DMS79 treated with DMSO at 0.1 percent for 48 hours (cell line): Measurements from ENCODE around the gene TCEANC.
A peak's percentile ranks its signal among the peaks of the same experiment; 100 is the strongest.
"Not testable (repeated sequence)": the region's sequence is repeated elsewhere in the genome, so short reads cannot be mapped to it uniquely, and the experiment has no call there.

ENCODE experiments used
- DNase-seq: peaks from one replicate; lab custom pipeline; 2025; lab: John Stamatoyannopoulos, UW

TCEANC gene, protein sequence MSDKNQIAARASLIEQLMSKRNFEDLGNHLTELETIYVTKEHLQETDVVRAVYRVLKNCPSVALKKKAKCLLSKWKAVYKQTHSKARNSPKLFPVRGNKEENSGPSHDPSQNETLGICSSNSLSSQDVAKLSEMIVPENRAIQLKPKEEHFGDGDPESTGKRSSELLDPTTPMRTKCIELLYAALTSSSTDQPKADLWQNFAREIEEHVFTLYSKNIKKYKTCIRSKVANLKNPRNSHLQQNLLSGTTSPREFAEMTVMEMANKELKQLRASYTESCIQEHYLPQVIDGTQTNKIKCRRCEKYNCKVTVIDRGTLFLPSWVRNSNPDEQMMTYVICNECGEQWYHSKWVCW

DNA sequence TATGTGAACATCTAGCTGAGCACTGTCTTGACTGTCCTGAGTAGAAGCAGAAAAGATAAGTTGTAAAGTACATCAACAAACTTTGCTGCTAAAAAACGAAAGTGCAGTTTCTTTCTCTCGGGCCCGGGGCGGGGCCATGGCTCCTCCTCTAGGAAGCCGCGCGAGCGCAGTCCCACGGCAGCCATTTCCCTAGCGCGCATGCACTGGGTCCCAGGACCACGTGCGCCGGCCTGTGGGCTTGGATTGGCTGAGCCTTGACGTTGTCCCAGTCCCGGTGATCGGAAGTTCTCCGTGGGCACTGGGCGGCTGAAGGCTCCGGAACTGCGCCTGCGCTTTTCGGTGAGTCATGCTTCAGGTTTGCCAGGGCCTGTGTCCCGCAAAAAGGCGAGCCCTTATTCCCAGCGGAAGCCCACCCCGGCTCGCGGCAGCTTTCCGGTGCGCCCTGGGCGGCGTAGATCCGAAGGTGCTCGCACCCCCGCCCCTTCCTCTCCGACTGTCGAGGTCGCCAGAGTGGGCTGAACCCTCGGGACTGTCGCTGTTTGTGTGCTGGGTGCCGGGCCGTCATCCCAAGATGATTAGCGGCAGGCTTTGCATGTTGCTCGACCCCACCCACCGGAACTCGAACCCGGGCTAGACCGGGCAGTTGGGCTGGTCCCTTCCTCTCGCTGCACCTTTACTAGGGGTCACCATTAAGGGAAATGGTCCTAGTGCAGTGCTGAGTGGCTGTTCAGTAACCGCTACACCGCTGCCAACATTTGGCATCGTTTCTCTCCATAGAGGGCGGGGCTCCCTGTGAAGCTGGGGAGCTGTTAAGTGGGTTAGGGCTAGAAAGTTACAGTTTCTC, at the start of gene TCEANC:
TCEANC (plus strand) TSS at position 292 of the 844 bp plus-strand sequence. CDS start 9,368 bp downstream, outside the sequence.
- DNase-seq, result peak; percentile 45

DNA sequence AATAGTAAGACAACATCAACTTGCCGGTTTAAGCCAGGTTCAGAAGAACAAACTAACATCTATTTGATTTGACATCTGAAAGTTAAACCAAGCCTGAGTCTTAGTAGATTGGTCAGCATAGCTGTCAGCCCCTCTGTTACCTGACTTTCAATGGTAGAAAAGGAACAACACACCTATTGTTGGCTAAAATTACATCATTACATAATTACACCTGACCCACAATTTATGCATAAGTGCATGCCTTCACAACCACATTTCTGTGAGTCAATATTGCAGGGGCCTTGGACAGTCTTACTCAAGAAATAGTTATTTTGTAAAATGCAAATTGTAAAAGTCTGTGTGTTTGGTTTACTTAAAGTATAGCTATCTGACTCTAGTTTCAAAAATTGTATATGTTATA, 47.3 kb upstream of the TCEANC start:
- no peak for DNase-seq

DNA sequence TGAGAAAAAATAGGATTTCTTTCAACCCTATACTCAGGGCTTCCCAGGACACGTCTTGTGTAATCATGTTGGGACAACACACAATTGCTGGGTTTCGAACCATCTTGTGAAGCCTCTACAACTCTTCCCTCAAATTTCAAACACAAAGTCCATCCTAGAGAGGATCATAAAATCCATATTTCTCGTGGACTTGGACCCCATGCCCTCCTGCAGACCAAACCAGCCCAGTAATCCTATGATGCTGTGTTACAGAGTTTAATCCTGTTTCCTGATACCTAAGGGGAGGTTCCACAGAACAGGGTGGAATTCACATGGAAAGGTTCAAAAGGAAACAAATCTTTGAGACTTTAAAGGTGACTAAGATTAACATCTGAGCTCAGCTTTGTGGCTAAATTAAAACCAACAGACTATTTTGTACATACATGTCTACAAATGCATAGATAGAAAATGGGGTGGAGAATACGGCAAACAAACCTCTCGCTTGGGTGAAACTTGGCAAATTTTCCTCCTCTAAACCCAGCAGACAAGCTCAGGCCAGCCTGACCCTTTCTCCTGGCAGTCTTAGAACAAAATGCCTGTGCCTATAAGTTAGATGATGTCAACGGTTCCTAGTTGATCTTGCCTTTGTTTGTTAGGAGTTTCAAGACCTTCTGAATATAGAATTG, 45.5 kb upstream of the TCEANC start:
- no peak for DNase-seq

DNA sequence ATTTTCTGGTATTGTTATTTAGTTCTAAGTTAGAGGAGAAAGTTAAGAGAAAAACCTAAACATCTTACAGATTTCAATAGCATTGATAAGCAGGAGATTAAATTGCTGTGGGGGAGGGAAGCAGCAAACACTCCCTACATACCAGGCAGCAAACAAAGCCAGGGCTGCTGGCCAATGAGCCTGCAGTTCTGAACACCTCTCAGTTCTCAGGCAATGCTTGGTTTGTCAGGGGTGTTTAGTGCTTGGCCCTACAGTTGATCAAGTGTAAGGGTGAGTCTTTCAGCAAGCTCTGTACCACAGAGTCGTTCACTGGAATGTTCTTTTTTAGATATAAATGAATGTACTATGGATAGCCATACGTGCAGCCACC, 45.0 kb upstream of the TCEANC start:
- DNase-seq, result peak; percentile 3

DNA sequence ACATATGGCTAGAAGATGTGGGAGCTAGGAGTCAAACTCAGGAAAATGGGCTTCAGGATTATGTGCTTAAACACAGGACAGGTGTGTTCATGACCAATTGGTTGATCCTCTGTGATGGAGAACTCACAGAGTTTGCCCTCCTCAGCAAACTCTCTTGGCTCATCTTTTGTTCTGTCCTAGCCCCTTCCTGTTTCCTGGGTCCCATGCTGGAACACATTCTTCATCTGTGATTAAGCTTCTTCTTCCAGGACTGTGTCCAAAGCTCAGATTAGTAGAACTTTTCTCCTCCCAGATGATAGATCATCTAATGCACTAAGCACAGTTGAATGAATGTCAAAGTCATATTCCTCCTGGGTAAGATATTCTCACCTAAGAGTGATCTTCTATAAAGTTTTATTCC, 38.8 kb upstream of the TCEANC start:
- DNase-seq, result no peak

DNA sequence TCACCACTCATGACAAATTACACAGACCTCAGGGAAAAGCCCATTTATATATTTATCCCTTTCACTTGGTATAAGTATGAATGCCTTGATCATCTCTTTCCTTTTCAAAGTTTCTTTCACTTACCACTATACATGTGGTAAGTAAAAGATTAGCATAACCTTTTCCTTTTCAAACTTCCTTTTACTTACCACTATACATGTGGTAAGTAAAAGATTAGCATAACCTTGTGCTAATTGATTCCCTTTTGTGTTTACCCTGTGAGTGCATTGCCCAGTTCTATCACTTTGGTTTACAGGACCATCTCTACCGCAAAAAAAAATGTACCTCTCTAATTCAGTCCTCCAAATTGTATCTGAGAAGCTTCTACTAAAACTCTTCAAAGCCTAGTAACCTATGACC, 32.7 kb upstream of the TCEANC start:
- DNase-seq, result no peak

DNA sequence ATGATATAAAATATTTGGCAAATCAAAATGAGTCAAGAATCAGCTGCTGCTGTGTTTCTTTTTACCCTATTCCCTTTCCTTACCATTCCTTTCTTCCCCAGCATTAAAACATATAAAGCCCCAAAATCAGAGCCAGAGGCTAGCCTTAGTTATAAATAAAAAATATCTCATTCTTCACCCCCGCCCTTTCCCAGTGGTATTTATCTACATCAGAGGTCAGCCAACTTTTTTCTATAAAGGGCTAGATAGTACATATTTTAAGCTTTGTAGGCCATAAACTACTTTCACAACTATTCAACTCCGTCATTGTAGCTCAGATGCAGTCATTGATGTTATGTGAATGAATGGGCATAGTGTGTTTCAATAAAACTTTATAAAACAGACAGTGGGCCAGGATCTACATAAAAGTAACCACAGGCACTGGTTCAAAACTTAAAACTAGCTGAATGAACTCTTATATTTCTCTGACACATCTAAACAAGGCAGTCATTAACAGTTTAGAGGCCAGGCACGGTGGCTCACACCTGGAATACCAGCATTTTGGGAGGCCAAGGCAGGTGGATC, 30.5 kb upstream of the TCEANC start:
- DNase-seq, result no peak

DNA sequence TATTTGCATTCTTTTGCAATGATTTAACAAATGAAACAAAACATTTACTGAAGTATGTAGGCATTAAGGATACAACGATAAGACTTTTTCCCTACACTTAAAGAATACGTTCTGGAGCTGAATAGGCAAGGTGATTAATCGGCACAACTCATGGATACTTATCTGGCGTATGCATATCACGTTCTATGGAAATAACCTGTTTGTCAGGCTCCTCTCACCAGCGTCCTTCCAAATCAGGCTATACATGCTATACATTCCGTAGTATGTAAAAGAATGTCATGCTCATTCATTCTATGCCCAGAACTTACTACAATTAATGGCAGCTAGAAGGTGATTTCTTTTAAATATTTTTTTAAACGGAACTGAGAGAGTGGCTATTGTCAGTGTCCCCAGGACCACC, 25.6 kb upstream of the TCEANC start:
- DNase-seq, result no peak

DNA sequence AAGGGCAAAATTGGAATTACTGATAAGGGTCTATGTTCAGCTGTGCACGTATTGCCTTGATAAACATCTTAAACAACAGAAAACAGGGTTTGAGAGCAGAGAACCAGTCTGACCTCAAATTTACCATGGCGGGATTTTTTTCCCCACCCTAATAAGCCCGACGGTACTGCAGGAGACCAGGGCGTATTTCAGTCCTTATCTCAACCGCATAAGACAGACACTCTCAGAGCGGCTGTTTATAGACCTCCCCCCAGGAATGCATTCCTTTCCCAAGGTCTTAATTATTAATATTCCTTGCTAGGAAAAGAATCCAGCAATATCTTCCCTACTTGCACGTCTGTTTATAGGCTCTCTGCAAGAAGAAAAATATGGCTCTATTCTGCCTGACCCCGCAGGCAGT, 15.7 kb upstream of the TCEANC start:
- DNase-seq, result not testable (repeated sequence)

DNA sequence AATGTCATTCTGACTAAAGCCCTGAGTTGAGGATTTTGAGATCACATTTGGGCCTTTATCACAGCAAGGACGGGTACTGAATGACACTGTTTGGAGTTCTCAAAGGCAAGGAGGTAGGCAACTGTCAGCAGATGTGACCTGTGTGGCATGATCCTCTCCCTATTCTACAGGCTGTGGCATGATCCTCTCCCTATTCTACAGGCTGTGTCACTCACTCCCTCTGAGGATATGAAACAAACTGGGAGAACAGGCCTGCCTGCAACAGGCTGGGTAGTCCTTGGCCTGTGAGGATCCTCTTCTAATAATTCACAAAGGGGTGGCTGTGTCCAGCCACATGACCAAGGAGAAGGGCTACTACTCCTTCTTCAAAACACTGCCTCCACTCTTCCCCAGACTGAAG, 14.9 kb upstream of the TCEANC start:
- no peak for DNase-seq

DNA sequence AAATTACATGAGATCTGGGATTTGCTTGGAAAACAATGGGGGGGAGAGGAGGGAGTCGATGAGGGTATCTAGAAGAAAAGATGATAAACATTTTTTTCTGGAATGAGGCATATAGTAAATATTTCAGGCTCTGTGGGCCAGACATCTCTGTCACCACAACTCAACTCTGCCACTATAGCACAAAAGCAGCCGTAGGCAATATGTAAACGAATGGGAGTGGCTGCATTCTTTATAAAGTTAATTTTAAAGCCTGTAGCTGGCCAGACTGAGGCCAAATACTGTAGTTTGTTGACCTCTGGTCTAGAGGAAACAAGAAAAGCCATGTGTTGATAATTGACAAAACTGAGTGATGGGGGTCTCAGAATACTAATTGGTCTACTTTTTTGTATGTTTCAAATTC, 14.1 kb upstream of the TCEANC start:
- DNase-seq, result no peak

DNA sequence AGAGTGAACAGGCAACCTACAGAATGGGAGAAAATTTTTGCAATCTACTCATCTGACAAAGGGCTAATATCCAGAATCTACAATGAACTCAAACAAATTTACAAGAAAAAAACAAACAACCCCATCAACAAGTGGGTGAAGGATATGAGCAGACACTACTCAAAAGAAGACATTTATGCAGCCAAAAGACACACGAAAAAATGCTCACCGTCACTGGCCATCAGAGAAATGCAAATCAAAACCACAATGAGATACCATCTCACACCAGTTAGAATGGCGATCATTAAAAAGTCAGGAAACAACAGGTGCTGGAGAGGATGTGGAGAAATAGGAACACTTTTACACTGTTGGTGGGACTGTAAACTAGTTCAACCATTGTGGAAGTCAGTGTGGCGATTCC, 11.3 kb upstream of the TCEANC start:
- not testable (repeated sequence) for DNase-seq

DNA sequence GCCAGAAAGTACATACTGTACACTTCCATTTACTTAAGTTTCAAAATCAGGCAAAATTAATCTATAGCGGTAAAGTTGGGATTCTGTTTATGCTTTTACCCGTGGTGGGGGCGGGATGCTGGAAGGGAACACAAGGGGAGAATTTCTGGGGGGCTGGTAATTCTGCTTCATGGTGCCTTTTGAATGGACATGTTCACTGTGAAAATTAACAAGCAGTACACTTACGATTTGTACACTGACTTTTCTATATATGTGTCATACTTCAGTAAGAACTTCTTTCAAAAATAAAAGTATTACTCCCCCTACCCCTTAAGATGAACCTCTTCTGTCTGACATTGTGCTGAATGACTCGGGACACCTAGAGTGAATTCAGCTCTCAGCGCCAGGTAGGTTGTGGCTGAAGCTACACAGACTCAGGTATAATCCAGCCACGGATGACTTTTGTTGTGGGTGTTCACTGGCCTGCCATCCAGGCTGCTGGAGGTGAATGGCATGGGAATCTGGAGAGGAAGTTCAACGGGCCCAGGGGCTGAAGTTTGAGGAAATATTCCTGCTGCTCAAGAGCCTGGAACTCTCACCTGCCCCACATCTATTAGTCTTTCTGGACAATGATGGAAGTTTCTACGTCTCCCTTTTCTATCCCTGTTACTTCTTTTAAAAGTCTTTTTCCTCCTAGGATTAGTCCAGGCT, 7.3 kb upstream of the TCEANC start:
- no peak for DNase-seq

DNA sequence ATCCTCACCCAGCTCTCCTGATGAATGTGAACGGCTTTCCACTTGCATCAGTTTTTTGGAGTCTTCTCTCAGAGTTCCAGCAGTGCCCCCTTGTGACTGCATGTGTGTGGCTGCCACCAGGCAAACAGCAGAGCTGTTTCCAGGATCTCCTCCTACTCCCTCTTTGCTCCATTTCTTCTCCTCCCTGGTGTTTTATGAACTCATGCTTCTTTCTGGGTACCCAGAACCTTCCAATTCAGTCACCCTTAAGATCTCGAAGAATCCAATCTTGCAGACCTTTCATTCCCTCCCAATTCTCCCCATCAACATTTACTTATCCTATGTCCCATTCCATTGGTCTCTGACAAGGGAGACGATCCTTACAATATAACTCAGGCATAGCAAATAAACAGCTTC, 6.8 kb upstream of the TCEANC start:
- peak; percentile 8 for DNase-seq

DNA sequence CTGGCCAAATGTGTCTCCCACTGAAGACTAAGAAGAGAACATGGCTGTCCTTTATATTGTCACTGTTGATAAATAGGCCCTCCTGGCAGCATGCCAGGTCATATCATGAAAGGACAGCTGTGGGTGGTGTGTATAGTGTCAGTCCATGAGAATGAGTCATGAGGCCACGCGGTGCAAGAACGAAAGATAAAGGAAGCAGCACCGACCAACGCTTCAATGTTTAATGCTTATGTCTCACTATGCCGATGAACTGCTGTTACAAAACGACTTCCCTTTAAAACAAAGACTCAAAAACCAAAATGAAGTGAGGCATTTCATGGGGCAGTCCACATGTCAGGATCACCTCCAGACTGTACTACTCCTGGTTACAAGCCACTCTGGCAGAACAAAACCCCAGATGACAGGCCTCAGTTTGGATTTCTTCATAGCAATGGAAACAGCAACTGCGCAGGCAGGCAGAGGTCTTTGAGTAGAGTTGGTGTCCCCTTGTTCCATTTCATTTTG, 5.2 kb upstream of the TCEANC start:
- no peak for DNase-seq

DNA sequence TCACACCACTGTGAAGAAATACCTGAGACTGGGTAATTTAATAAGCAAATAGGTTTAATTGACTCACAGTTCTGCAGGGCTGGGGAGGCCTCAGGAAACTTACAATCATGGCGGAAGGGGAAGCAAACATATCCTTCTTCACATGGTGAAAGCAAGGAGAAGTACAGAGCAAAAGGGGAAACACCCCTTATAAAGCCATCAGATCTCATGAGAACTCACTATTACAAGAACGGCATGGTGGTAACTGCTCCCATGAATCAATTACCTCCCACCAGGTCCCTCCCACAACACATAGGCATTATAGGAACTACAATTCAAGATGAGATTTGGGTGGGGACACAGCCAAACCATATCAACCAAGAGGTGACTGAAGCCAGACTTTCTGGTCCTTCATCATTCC, 4.6 kb upstream of the TCEANC start:
- DNase-seq, result not testable (repeated sequence)

DNA sequence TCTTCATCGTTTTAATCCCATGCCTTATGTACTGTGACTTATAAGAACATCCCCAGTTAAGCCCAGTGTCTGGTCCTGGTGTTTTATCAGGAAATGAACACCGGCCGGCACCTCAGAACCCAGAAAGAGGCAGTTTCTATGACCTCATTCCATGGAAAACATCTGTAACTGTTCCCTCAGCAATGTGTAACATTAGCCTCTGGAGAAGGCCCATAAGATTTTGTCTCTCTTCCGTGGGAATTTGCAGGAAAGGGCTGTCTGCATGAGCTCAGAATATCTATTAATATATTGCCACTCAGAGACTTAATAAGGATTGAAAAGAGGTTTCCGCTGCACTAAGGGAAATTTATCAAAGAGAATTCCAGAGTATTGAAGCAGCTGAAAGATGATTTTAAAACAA, 3.1 kb upstream of the TCEANC start:
- no peak for DNase-seq

DNA sequence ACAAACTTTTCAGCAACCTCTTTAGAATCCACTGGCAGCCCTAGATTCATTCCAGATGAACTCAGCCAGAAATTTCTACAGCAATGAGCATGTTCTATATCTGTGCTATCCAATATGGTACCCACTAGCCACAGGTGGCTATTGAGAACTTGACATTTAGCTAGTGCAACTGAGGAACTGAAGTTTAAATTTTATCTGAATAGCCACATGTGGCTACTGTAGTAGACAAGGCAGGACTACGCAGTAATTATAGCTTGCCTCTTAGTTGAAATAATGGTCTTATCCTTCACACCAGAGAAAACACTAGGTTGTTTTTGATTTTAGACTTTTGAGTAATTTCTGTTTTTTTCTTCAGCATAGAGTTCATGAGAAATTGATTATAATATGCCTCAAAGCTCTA, 2.6 kb upstream of the TCEANC start:
- DNase-seq, result no peak

DNA sequence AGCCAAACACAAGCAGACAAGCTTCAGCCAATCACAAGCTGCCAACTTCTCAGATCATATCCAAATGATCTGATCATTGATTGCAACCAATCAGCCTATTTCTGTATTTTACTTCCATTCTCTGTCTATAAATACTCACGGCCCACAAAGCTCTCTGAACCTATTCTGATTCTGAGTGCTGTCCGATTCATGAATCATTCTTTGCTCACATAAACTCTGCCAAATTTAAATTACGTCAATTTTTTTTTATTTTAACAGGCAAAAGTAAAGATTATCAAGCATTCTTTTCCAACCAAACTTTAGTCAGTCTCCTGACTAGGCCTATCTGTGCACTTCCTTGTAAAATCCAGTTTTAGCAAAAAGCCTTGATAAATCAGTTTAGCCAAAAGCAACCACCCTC, 1.8 kb upstream of the TCEANC start:
- no peak for DNase-seq

DNA sequence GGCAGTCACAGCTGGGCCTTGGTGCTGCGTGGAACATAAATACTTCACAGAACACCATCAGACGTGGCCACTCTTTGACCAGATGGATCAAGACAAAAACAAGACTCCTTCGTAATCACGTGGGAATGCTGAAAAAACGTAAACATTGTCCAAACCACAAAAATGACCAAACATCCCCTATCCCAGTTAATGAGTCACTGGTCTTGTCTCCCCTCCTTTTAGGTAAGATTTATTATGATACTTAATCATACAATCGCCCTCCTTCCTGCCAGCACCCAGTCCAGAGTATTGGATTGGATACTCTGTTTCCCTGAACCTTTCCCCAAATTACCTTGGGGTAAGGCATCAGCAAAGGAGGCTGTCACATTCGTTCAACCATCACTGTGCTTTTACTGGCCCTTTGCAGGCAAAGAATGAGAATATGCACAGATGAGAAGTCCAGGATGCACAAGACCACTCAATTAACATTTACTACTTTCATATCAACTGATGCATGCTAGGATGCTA, 601 bp upstream of the TCEANC start:
- no peak for DNase-seq

DNA sequence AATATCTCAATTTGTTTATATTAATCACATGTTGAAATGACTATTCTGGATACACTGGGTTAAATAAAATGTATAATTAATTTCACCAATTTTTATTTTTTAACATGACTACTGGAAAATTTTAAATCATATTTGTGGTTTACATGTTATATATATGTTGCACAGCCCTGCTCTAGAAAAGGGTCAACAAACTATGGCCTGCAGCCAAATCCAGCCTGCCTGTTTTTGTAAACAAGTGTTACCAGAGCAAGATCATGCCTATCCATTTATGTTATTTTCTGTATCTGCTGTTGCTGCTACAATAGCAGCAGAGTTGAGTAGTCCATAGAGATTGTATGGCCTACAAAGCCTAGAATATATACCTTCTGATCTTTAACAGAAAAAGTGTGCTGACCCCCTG, 1.2 kb downstream of the TCEANC start:
- no peak for DNase-seq

DNA sequence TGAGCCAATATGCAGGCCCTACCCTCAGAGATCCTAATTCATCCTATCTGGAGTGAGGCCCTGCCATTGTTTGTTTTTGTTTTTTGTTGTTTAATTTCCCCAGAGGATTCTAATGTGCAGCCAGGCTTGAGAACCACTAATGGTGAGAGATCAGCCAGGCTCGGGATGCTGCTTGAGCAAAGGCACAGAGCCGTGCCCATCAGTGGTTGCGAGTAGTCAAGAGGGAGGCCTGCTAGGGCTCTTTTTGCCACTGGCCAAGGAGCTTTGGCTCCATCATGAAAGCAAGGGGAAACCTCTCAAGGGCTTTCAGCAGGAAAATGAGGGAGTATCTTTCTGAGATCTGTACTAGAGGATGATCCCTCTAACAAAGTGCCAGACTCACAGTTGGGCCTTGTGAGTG, 2.7 kb downstream of the TCEANC start:
- no peak for DNase-seq
